ENCODE data around the gene VAMP1.
"Not testable (repeated sequence)": the region's sequence is repeated elsewhere in the genome, so short reads cannot be mapped to it uniquely, and the experiment has no call there.

The VAMP1 gene

GRCh38 chr12:6477601-6478377 is 7.3 kb upstream of the VAMP1 start:
- H3K9me3 Mint-ChIP-seq (ENCODE audit: low read depth); H3K27ac Mint-ChIP-seq; H3K4me3 Mint-ChIP-seq; H3K36me3 Mint-ChIP-seq; H3K27me3 Mint-ChIP-seq; H3K4me1 Mint-ChIP-seq (ENCODE audit: low read depth): not testable (repeated sequence)

DNA sequence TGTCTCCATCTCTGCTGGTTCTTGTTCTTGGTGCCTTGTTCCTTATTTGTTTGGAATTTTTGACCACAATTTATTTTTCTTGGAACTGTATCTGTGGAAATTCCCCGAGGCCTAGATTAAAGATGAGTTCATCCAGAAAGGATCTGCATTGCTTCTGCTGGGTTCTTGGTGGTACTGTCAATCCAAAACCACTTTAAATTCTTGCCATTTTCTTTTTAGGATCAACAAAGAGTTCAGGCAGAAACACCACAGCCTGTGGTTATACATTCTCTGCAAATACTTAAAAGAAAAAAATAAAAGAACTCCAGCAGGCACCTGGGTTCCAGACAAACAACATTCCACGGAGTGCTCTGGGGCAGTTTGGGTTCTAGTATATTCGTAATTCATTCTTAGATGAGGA is 6.0 kb upstream of the VAMP1 start:
- H3K4me1 Mint-ChIP-seq (ENCODE audit: low read depth): peaks cover 8% of the 10 kb centered on the region
- H3K36me3 Mint-ChIP-seq: no peaks in the 10 kb centered on the region
- H3K4me3 Mint-ChIP-seq: no peak overlapping the region
- no peak overlapping the region for H3K27ac Mint-ChIP-seq
- no peaks in the 10 kb centered on the region for H3K9me3 Mint-ChIP-seq (ENCODE audit: low read depth)
- H3K27me3 Mint-ChIP-seq: no peaks in the 10 kb centered on the region

DNA sequence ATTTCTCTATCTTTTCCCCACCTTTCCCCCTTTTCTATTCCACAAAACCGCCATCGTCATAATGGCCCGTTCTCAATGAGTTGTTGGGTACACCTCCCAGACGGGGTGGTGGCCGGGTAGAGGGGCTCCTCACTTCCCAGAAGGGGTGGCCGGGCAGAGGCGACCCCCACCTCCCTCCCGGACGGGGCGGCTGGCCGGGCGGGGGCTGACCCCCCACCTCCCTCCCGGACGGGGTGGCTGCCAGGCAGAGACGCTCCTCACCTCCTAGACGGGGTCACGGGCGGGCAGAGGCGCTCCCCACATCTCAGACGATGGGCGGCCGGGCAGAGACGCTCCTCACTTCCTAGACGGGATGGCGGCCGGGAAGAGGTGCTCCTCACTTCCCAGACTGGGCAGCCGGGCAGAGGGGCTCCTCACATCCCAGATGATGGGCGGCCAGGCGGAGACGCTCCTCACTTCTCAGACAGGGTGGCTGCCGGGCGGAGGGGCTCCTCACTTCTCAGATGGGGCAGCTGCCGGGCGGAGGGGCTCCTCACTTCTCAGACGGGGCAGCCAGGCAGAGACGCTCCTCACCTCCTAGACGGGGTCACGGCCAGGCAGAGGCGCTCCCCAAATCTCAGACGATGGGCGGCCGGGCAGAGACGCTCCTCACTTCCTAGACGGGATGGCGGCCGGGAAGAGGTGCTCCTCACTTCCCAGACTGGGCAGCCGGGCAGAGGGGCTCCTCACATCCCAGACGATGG is 4.9 kb upstream of the VAMP1 start:
- H3K27me3 Mint-ChIP-seq; H3K27ac Mint-ChIP-seq; H3K36me3 Mint-ChIP-seq; H3K9me3 Mint-ChIP-seq (ENCODE audit: low read depth); H3K4me3 Mint-ChIP-seq: not testable (repeated sequence)
- H3K4me1 Mint-ChIP-seq (ENCODE audit: low read depth): peaks cover 14% of the 10 kb centered on the region

- Mint-ChIP-seq H3K4me3 (peak overlapping the region; percentile 18), H3K36me3 (peaks cover 19% of the 10 kb centered on the region), H3K27ac (no peak overlapping the region), H3K4me1 (ENCODE audit: low read depth) (peaks cover 35% of the 10 kb centered on the region), H3K27me3 (no peaks in the 10 kb centered on the region), H3K9me3 (ENCODE audit: low read depth) (no peaks in the 10 kb centered on the region)
Measured at GRCh38 chr12:6472491-6472890, 2.0 kb upstream of the VAMP1 start.

GRCh38 chr12:6471989-6472360 is 1.5 kb upstream of the VAMP1 start:
- Mint-ChIP-seq H3K4me3 (peak overlapping the region; percentile 18), H3K4me1 (ENCODE audit: low read depth) (peaks cover 40% of the 10 kb centered on the region), H3K9me3 (ENCODE audit: low read depth) (no peaks in the 10 kb centered on the region), H3K27ac (no peak overlapping the region), H3K27me3 (no peaks in the 10 kb centered on the region), H3K36me3 (peaks cover 23% of the 10 kb centered on the region)

DNA sequence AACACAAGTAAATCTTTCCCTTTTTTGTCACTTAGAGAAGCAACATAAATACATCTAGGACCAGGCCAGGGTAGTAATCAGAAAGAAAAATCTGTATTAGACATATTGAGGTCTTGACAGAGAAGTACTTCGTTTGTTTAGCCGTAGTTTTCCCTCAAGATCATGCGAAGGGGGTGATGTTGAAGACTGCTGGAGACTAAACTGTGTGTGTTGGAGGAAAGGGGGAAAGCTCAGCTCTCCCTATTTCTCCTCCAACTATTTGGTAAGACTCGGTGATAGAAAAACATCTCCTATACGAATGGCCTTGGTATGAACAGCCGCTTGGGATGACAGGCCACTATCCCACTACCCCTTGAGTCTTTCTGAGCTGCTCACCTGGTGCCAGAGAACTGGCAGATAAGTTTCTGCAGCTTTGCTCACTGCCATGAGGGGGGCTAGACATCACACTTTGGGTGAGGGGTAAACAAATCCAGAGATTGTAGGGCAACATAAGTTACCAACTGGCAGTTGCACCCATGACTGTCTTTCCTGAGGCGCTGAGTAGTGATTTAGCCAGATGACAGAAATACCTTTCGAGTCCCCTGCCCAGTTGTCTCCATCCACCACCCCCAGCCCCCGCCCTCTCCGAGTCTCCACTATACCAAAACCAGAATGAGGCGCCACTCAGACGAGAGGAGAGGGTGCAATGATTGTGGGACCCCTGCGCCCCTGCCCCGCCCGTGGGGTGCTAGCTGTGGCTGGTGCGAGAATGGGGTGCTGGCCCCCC is 685 bp downstream of the VAMP1 start:
- Mint-ChIP-seq H3K4me3 (peak overlapping the region; percentile 96), H3K27me3 (no peaks in the 10 kb centered on the region), H3K27ac (peak overlapping the region; percentile 87), H3K36me3 (peaks cover 30% of the 10 kb centered on the region), H3K9me3 (ENCODE audit: low read depth) (no peaks in the 10 kb centered on the region), H3K4me1 (ENCODE audit: low read depth) (peaks cover 60% of the 10 kb centered on the region)

GRCh38 chr12:6469092-6469491 is 1.4 kb downstream of the VAMP1 start:
- Mint-ChIP-seq H3K4me3 (peak overlapping the region; percentile 96), H3K9me3 (ENCODE audit: low read depth) (no peaks in the 10 kb centered on the region), H3K27me3 (no peaks in the 10 kb centered on the region), H3K4me1 (ENCODE audit: low read depth) (peaks cover 67% of the 10 kb centered on the region), H3K27ac (peak overlapping the region; percentile 87), H3K36me3 (peaks cover 37% of the 10 kb centered on the region)

DNA sequence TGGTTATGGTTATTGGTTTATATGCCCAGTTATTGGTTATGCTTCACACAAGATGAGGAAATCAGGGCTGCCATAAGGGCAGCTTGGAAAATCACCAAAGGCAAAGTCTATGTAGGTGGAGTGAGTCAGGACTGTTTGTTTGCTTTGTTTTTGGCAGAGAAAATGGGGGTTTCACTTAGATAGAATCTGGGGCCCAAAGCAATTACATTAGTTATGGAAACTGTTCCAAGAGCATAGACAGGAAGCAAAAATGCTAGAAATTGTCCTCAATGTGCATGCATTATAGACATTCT is 2.2 kb downstream of the VAMP1 start:
- Mint-ChIP-seq H3K36me3 (peaks cover 43% of the 10 kb centered on the region), H3K27ac (peak overlapping the region; percentile 87), H3K4me1 (ENCODE audit: low read depth) (peaks cover 76% of the 10 kb centered on the region), H3K27me3 (no peaks in the 10 kb centered on the region), H3K4me3 (peak overlapping the region; percentile 96), H3K9me3 (ENCODE audit: low read depth) (no peaks in the 10 kb centered on the region)

DNA sequence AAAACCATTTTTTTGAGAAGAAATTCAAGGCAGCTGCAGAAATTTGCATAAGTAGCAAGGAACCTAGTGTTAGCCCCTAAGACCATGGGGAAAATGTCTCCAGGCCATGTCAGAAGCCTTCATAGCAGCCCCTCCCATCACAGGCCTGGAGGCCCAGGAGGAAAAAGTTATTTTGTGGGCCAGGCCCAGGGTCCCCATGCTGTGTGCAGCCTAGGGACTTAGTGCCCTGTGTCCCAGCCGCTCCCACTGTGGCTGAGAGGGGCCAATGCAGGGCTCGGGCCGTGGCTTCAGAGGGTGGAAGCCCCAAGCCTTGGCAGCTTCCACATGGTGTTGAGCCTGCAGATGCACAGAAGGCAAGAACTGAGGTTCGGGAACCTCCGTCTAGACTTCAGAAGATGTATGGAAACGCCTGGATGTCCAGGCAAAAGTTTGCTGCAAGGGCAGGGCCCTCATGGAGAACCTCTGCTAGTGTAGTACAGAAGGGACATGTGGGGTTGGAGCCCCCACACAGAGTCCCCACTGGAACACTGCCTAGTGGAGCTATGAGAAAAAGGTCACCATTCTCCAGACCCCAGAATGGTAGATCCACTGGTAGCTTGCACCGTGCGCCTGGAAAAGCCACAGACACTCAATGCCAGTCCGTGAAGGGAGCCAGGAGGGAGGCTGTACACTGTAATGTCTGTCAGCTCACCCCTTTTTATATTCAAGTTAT is 2.8 kb downstream of the VAMP1 start:
- peak overlapping the region; percentile 96 for H3K4me3 Mint-ChIP-seq
- peak overlapping the region; percentile 93 for H3K27ac Mint-ChIP-seq
- peaks cover 46% of the 10 kb centered on the region for H3K36me3 Mint-ChIP-seq
- not testable (repeated sequence) for H3K27me3 Mint-ChIP-seq; H3K9me3 Mint-ChIP-seq (ENCODE audit: low read depth)
- H3K4me1 Mint-ChIP-seq (ENCODE audit: low read depth): peaks cover 81% of the 10 kb centered on the region

GRCh38 chr12:6466751-6467150 is 3.7 kb downstream of the VAMP1 start:
- not testable (repeated sequence) for H3K9me3 Mint-ChIP-seq (ENCODE audit: low read depth); H3K27me3 Mint-ChIP-seq
- peak overlapping the region; percentile 93 for H3K27ac Mint-ChIP-seq
- H3K4me3 Mint-ChIP-seq: peak overlapping the region; percentile 96
- H3K36me3 Mint-ChIP-seq: peaks cover 54% of the 10 kb centered on the region
- H3K4me1 Mint-ChIP-seq (ENCODE audit: low read depth): peaks cover 86% of the 10 kb centered on the region

DNA sequence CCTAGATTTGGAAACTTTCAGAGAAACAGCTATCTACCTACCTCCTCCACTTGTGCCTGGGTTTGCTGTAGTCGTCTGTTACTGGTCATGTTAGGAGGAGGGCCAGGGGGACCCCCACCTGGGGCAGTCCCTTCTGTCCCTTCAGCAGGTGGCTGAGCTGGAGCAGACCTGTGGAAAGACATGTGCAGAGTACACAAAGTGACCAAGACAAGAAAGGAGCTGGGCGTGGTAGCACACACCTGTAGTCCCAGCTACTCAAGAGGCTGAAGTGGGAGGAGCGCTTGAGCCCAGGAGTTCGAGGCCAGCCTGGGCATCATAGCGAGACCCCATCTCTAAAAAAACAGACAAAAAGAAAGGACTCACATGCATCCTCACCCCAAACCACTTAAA is 4.3 kb downstream of the VAMP1 start:
- peaks cover 86% of the 10 kb centered on the region for H3K4me1 Mint-ChIP-seq (ENCODE audit: low read depth)
- no peaks in the 10 kb centered on the region for H3K9me3 Mint-ChIP-seq (ENCODE audit: low read depth)
- peak overlapping the region; percentile 96 for H3K4me3 Mint-ChIP-seq

DNA sequence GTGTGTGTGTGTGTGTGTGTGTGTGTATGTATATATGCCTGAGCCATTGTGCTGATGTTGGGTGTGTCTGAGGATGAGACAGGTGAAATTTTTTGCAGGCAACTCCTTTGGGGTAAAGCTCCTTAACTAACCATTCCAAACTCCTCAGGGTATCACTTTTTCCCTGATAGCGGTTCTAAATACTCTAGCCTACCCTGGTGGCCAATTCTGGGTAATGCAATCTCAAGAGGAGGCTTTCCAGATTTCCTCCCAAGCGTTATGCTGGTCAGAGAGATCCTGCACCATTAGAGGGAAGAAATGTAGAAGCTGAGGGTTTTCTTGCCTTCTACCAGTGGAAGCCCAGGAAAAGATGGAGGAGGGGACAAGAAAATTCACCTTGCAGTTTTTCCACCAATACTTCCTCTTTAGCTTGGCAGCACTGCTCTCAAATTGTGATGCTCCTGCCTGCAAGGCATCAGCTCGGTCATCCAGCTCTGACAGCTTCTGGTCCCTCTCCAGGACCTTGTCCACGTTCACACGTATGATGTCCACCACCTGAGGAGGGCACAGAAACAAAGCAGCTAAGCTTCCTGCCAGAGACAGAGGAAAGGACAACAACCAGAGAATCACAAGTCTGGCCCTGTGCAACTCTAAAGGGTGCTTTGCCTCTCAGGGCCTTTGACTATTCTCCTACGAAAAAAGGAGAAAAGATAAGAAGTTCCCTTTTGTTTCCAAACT is 4.9 kb downstream of the VAMP1 start:
- peak overlapping the region; percentile 96 for H3K4me3 Mint-ChIP-seq
- no peaks in the 10 kb centered on the region for H3K27me3 Mint-ChIP-seq
- H3K9me3 Mint-ChIP-seq (ENCODE audit: low read depth): no peaks in the 10 kb centered on the region
- H3K36me3 Mint-ChIP-seq: peaks cover 62% of the 10 kb centered on the region
- H3K4me1 Mint-ChIP-seq (ENCODE audit: low read depth): peaks cover 88% of the 10 kb centered on the region
- H3K27ac Mint-ChIP-seq: peak overlapping the region; percentile 93

More for the DNA sequence above, 4.3 kb downstream of the VAMP1 start:
- H3K36me3 Mint-ChIP-seq: peaks cover 56% of the 10 kb centered on the region
- H3K27me3 Mint-ChIP-seq: no peaks in the 10 kb centered on the region
- peak overlapping the region; percentile 93 for H3K27ac Mint-ChIP-seq

- peaks cover 61% of the 10 kb centered on the region for H3K36me3 Mint-ChIP-seq
- no peaks in the 10 kb centered on the region for H3K27me3 Mint-ChIP-seq
- H3K27ac Mint-ChIP-seq: peak overlapping the region; percentile 99
Measured at GRCh38 chr12:6464531-6464930, 5.9 kb downstream of the VAMP1 start.

GRCh38 chr12:6463858-6464257 is 6.6 kb downstream of the VAMP1 start:
- Mint-ChIP-seq H3K27me3 (no peaks in the 10 kb centered on the region), H3K4me3 (peak overlapping the region; percentile 88), H3K9me3 (ENCODE audit: low read depth) (no peaks in the 10 kb centered on the region), H3K27ac (peak overlapping the region; percentile 99), H3K36me3 (peaks cover 60% of the 10 kb centered on the region), H3K4me1 (ENCODE audit: low read depth) (peaks cover 96% of the 10 kb centered on the region)

More at GRCh38 chr12:6464531-6464930, 5.9 kb downstream of the VAMP1 start:
- Mint-ChIP-seq H3K4me3 (peak overlapping the region; percentile 88), H3K4me1 (ENCODE audit: low read depth) (peaks cover 96% of the 10 kb centered on the region), H3K9me3 (ENCODE audit: low read depth) (no peaks in the 10 kb centered on the region)

All from activated naive CD8-positive, alpha-beta T cell (primary cell).